ENCODE results near the gene NRF1. TPM values are rescaled to one million over a fixed set of nuclear protein-coding genes. Genes with fewer than 3 reads are reported as not detected.

The NRF1 gene
- total and polyA plus RNA-seq, 8 donors: 5.5 to 11.2 (median 7.0) TPM

DNA sequence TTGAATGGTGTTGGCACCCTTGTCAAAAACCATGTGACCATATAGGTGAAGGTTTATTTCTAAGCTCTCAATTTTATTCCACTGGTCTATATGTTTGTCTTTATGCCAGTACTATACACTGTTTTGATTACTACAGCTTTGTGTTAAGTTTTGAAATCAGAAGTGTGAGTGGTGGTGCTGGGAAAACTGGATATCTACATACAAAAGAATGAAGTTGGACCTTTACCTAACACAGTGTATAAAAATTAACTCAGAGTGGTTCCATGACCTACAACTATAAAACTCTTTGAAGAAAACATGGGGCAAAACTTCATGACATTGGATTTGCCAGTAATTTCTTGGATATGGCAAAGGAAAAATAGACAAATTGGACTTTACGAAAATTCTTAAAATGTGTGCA, 112.2 kb downstream of the NRF1 start:
- peaks cover 0 to 11% (median 0%) of the 10 kb centered on the region in 3 donors for H3K36me3 ChIP-seq
- no peak overlapping the region for H3K4me3 ChIP-seq
- 96 to 97% methylated on average over 1 of the region's 1 CpG for WGBS, 2 donors
- H3K27ac ChIP-seq: no peak overlapping the region
- intact Hi-C loops (cut with DNase I): no loop called here
- H3K27me3 ChIP-seq: no peaks in the 10 kb centered on the region
- H3K9me3 ChIP-seq: no peaks in the 10 kb centered on the region
- no peaks in the 10 kb centered on the region for H3K4me1 ChIP-seq
- ATAC-seq (no peak), FAIRE-seq (no peak), DNase-seq (no peak)
- TF ChIP-seq CTCF (IDR thresholded peaks at IDR 0.05): no peak

- Histone ChIP-seq H3K27ac (no peak overlapping the region), H3K9me3 (no peaks in the 10 kb centered on the region), H3K27me3 (no peaks in the 10 kb centered on the region), H3K4me1 (no peaks in the 10 kb centered on the region), H3K4me3 (no peak overlapping the region), H3K36me3 (peaks cover 0 to 11% (median 0%) of the 10 kb centered on the region in 3 donors)
- DNase-seq (no peak), ATAC-seq (no peak), FAIRE-seq (no peak)
- 84 to 95% methylated on average over 3 of the region's 3 CpGs for WGBS, 2 donors
- intact Hi-C loops (cut with DNase I): no loop called here
- no peak for TF ChIP-seq CTCF (IDR thresholded peaks at IDR 0.05)
These were observed 113.3 kb downstream of the NRF1 start for GRCh38 chr7:129724796-129725195.

DNA sequence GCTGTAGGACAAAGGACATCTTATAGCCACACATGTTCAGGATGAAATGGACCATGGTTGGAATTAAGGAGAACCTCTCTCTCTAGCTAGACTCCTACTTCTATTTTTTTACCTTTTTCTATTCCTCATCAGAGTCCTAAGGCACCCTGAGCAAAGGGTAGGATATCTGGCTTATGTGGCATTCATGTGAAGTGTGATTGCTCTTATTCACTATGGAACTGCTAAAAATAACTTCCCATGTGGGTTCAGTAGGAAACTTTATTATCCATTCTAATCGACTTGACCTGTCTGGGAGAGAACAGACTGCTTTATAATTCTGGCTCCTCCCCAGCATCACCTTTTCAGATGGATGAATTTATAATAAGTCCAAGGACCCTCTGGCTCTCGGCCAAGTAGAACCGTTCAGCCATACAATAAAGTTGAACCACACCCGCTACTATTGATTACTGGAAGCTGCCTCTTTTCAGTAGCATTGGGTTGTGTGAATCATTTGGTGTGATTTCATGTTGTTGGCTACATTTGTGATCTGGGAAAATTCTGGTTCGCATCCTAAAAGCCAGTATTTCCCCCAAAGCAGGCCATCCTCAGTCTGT, 117.5 kb downstream of the NRF1 start:
- Histone ChIP-seq H3K27ac (no peak overlapping the region), H3K27me3 (no peaks in the 10 kb centered on the region), H3K4me1 (no peaks in the 10 kb centered on the region), H3K36me3 (peaks cover 0 to 11% (median 0%) of the 10 kb centered on the region in 3 donors), H3K9me3 (no peaks in the 10 kb centered on the region), H3K4me3 (no peak overlapping the region)
- no peak for FAIRE-seq
- intact Hi-C loops (cut with DNase I): no loop called here
- 56 to 65% methylated on average over 5 of the region's 5 CpGs for WGBS, 2 donors
- DNase-seq: no peak
- no peak for TF ChIP-seq CTCF (IDR thresholded peaks at IDR 0.05)
- ATAC-seq: no peak

- Histone ChIP-seq H3K9me3 (no peaks in the 10 kb centered on the region), H3K27me3 (no peaks in the 10 kb centered on the region), H3K36me3 (peaks cover 0 to 6% (median 0%) of the 10 kb centered on the region in 3 donors), H3K4me1 (no peaks in the 10 kb centered on the region), H3K27ac (no peak overlapping the region), H3K4me3 (no peak overlapping the region)
- intact Hi-C loops (cut with DNase I): no loop called here
- DNase-seq (no peak), FAIRE-seq (no peak), ATAC-seq (no peak)
- no peak for TF ChIP-seq CTCF (IDR thresholded peaks at IDR 0.05)
- WGBS, 2 donors: 51 to 58% methylated on average over 2 of the region's 2 CpGs
These were observed 118.0 kb downstream of the NRF1 start for GRCh38 chr7:129729511-129729910.

DNA sequence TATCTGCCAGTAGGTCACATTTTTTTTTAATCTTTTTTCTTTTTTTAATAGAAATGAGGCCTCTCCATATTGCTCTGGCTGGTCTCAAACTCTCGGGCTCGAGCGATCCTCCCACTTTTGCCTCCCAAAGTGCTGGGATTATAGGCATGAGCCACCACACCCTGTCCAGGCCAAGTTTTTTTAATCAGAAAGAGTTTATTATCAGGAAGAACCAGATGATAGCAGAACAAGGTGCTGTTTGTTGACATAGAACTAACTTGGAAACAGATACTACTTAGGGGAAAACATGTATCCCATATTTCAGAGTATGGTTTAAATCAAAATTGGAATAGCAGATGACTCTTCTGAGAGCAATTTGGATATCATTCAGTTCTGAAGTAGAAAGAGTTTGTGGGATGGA, 118.6 kb downstream of the NRF1 start:
- FAIRE-seq: no peak
- TF ChIP-seq CTCF (IDR thresholded peaks at IDR 0.05): no peak
- DNase-seq: no peak
- intact Hi-C loops (cut with DNase I): no loop called here
- Histone ChIP-seq H3K36me3 (peaks cover 0 to 6% (median 0%) of the 10 kb centered on the region in 3 donors), H3K9me3 (no peaks in the 10 kb centered on the region), H3K4me1 (no peaks in the 10 kb centered on the region), H3K27me3 (no peaks in the 10 kb centered on the region), H3K27ac (no peak overlapping the region), H3K4me3 (no peak overlapping the region)
- no peak for ATAC-seq
- 95 to 100% methylated on average over 3 of the region's 3 CpGs for WGBS, 2 donors
